Lower leg skin (tissue), 3 donors: ENCODE data around the gene PSMB8.

Experiments
- POLR2A ChIP-seq, 2 donors: fragments of 450-650 bp; IDR thresholded peaks; one replicate each; pipeline ENCODE4 v1.6.1; 2016 to 2017; ENCODE audit warnings: antibody characterized with exemption in 2 of 2, mild to moderate bottlenecking in 1 of 2, moderate library complexity in 1 of 2
- TF ChIP-seq, protein P1 (sequence below), 3 donors: fragments of 450-650 bp; IDR thresholded peaks; one replicate each; pipeline ENCODE4 v1.5.1; 2016; ENCODE audit warnings: antibody characterized with exemption in 3 of 3, mild to moderate bottlenecking in 3 of 3, moderate library complexity in 2 of 3

DNA sequence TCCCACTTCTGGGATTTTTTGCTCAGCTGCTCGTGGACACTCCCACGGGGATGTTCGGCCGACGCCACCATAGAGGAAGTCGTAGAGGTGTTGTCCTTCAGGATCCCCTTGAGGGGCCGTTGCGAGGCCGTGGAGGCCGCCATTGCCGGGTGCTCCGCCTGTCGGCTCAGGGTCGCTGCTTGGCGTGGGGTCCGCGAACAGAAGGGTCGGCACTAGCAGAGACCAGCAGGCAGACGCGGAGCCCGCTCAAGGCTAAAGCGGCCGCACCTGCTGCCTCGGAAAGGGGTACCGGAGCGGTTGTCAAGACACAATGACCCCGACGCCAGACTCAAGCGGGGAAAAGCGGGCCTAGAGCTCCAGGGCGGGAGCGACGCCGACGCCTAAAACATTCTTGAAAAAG lies 35.8 kb upstream of the PSMB8 start:
- no peak for TF ChIP-seq POLR2A (IDR thresholded peaks at IDR 0.05)
- TF ChIP-seq, protein P1, sequence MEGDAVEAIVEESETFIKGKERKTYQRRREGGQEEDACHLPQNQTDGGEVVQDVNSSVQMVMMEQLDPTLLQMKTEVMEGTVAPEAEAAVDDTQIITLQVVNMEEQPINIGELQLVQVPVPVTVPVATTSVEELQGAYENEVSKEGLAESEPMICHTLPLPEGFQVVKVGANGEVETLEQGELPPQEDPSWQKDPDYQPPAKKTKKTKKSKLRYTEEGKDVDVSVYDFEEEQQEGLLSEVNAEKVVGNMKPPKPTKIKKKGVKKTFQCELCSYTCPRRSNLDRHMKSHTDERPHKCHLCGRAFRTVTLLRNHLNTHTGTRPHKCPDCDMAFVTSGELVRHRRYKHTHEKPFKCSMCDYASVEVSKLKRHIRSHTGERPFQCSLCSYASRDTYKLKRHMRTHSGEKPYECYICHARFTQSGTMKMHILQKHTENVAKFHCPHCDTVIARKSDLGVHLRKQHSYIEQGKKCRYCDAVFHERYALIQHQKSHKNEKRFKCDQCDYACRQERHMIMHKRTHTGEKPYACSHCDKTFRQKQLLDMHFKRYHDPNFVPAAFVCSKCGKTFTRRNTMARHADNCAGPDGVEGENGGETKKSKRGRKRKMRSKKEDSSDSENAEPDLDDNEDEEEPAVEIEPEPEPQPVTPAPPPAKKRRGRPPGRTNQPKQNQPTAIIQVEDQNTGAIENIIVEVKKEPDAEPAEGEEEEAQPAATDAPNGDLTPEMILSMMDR (IDR thresholded peaks at IDR 0.05): no peak
